SK-N-SH treated with all-trans-retinoic acid at 6 μM for 48 hours (cell line): ENCODE data around the gene GRN.
A peak's percentile ranks its signal among the peaks of the same experiment; 100 is the strongest.
"Not testable (repeated sequence)": the region's sequence is repeated elsewhere in the genome, so short reads cannot be mapped to it uniquely, and the experiment has no call there.

Source experiments
- ATAC-seq: fragments of 200-7000 bp; cut with Tn5 transposase; 3 replicates; pipeline ENCODE4 v1.9.1; 2020; ENCODE audit warnings: mild to moderate bottlenecking, moderate library complexity
- ARNTL ChIP-seq: fragments of 450-650 bp; formaldehyde crosslinking; IDR thresholded peaks from 2 replicates; pipeline ENCODE4 v1.5.0; 2020; ENCODE audit warnings: low read depth, mild to moderate bottlenecking, moderate library complexity, borderline replicate concordance
- BACH2 ChIP-seq: fragments of 250-450 bp; sonication (Bioruptor Pico); IDR thresholded peaks from 2 replicates; pipeline ENCODE4 v1.9.0; 2021; ENCODE audit warnings: mild to moderate bottlenecking, borderline replicate concordance
- CREB5 ChIP-seq: fragments of 250-450 bp; sonication (Bioruptor Pico); IDR thresholded peaks from 2 replicates; pipeline ENCODE4 v1.5.1; 2020; ENCODE audit warnings: low read depth, mild to moderate bottlenecking, moderate library complexity
- CSDC2 ChIP-seq: fragments of 250-450 bp; sonication (Bioruptor Pico); IDR thresholded peaks from 2 replicates; pipeline ENCODE4 v1.5.0; 2020; ENCODE audit warnings: mild to moderate bottlenecking, moderate library complexity
- CSRNP3 ChIP-seq: fragments of 250-450 bp; sonication (Bioruptor Pico); IDR thresholded peaks from 2 replicates; pipeline ENCODE4 v1.5.1; 2021; ENCODE audit warnings: mild to moderate bottlenecking, moderate library complexity
- ESRRG ChIP-seq: fragments of 250-450 bp; sonication (Bioruptor Pico); IDR thresholded peaks from 2 replicates; pipeline ENCODE4 v1.6.1; 2021; ENCODE audit warnings: mild to moderate bottlenecking
- GLIS3 ChIP-seq: fragments of 250-450 bp; sonication (Bioruptor Pico); IDR thresholded peaks from 2 replicates; pipeline ENCODE4 v1.5.0; 2020; ENCODE audit warnings: mild to moderate bottlenecking, moderate library complexity
- OSR1 ChIP-seq: fragments of 250-450 bp; sonication (Bioruptor Pico); IDR thresholded peaks from 2 replicates; pipeline ENCODE4 v1.8.0; 2022; ENCODE audit warnings: moderate library complexity, mild to moderate bottlenecking, inconsistent platforms
- PATZ1 ChIP-seq: fragments of 250-450 bp; sonication (Bioruptor Pico); IDR thresholded peaks from 2 replicates; pipeline ENCODE4 v1.8.0; 2020; ENCODE audit warnings: mild to moderate bottlenecking, moderate library complexity, borderline replicate concordance
- PPARA ChIP-seq: fragments of 250-450 bp; sonication (Bioruptor Pico); IDR thresholded peaks from 2 replicates; pipeline ENCODE4 v1.5.0; 2020; ENCODE audit warnings: mild to moderate bottlenecking, borderline replicate concordance
- SNAI2 ChIP-seq: fragments of 250-450 bp; sonication (Bioruptor Pico); IDR thresholded peaks from 2 replicates; pipeline ENCODE4 v1.5.0; 2020; ENCODE audit warnings: mild to moderate bottlenecking, moderate library complexity
- TCF4 ChIP-seq: fragments of 250-450 bp; sonication (Bioruptor Pico); IDR thresholded peaks from 2 replicates; pipeline ENCODE4 v1.8.0; 2021; ENCODE audit warnings: mild to moderate bottlenecking, moderate library complexity, borderline replicate concordance
- TOX ChIP-seq: fragments of 250-450 bp; sonication (Bioruptor Pico); IDR thresholded peaks from 2 replicates; pipeline ENCODE4 v1.8.0; 2021; ENCODE audit warnings: mild to moderate bottlenecking, moderate library complexity, borderline replicate concordance
- TSHZ2 ChIP-seq: fragments of 250-450 bp; sonication (Bioruptor Pico); IDR thresholded peaks from 2 replicates; pipeline ENCODE4 v1.5.0; 2020; ENCODE audit warnings: mild to moderate bottlenecking, moderate library complexity
- ZC3H10 ChIP-seq: fragments of 250-450 bp; sonication (Bioruptor Pico); IDR thresholded peaks from 2 replicates; pipeline ENCODE4 v1.5.1; 2021; ENCODE audit warnings: mild to moderate bottlenecking, moderate library complexity
- ZFP3 ChIP-seq: fragments of 250-450 bp; sonication (Bioruptor Pico); IDR thresholded peaks from 2 replicates; pipeline ENCODE4 v1.5.0; 2020; ENCODE audit warnings: mild to moderate bottlenecking, moderate library complexity
- ZFP30 ChIP-seq: fragments of 450-650 bp; formaldehyde crosslinking; IDR thresholded peaks from 2 replicates; pipeline ENCODE4 v1.5.0; 2022; ENCODE audit warnings: mild to moderate bottlenecking, moderate library complexity
- ZNF565 ChIP-seq: fragments of 450-650 bp; formaldehyde crosslinking; conservative IDR thresholded peaks from 2 replicates; pipeline ENCODE4 v1.5.0; 2020; ENCODE audit warnings: low read depth, mild to moderate bottlenecking, moderate library complexity
- ZNF8 ChIP-seq: fragments of 450-650 bp; formaldehyde crosslinking; IDR thresholded peaks from 2 replicates; pipeline ENCODE4 v1.5.0; 2020; ENCODE audit warnings: mild to moderate bottlenecking, moderate library complexity

Gene GRN

GRCh38 chr17:44324571-44325275 is 20.4 kb upstream of the GRN start, which contains the start of gene SLC25A39:
SLC25A39 (minus strand) TSS chr17:44324823; CDS start chr17:44323562, 1,261 bp downstream.
- ATAC-seq, result peak; percentile 82
- TF ChIP-seq ZFP30 (CRISPR knock-in tag), result no peak
- TF ChIP-seq ZNF8 (CRISPR knock-in tag), result no peak
- TF ChIP-seq TSHZ2 (CRISPR knock-in tag), result no peak
- 0 out of 2 replicates have a peak, but pooled peaks have one; percentile 22 for TF ChIP-seq ZFP3 (CRISPR knock-in tag)
- no peak for TF ChIP-seq ZNF565 (CRISPR knock-in tag)

- TF ChIP-seq ZNF565 (CRISPR knock-in tag) (no peak), OSR1 (no peak), ARNTL (CRISPR knock-in tag) (peak; percentile 82; the same call in 1 of the 2 replicates)
- ATAC-seq, result peak; percentile 82
Observed at GRCh38 chr17:44326861-44327444, 18.1 kb upstream of the GRN start.

- TF ChIP-seq PATZ1 (CRISPR knock-in tag) (no peak), CSRNP3 (CRISPR knock-in tag) (no peak), ESRRG (CRISPR knock-in tag) (no peak), ARNTL (CRISPR knock-in tag) (no peak), BACH2 (no peak), ZFP3 (CRISPR knock-in tag) (no peak), GLIS3 (CRISPR knock-in tag) (no peak)
- ATAC-seq, result no peak
Observed at GRCh38 chr17:44327715-44328449, 17.2 kb upstream of the GRN start.

- not testable (repeated sequence) for ATAC-seq
Observed at GRCh38 chr17:44329516-44329915, 15.6 kb upstream of the GRN start.

GRCh38 chr17:44330263-44330662 is 14.8 kb upstream of the GRN start:
- ATAC-seq, result not testable (repeated sequence)

GRCh38 chr17:44331249-44331760 is 13.8 kb upstream of the GRN start:
- peak; percentile 55 for ATAC-seq
- TF ChIP-seq PPARA (CRISPR knock-in tag) (no peak), CREB5 (CRISPR knock-in tag) (no peak), ZFP30 (CRISPR knock-in tag) (no peak), CSRNP3 (CRISPR knock-in tag) (no peak), SNAI2 (CRISPR knock-in tag) (no peak), ZNF565 (CRISPR knock-in tag) (no peak), ZFP3 (CRISPR knock-in tag) (no peak), TOX (CRISPR knock-in tag) (no peak), ZC3H10 (CRISPR knock-in tag) (no peak), TCF4 (CRISPR knock-in tag) (no peak), ARNTL (CRISPR knock-in tag) (no peak), CSDC2 (CRISPR knock-in tag) (no peak)
